PC-3 (cell line): ENCODE data around the gene SUSD6.

ENCODE experiments used
- CTCF ChIP-seq: fragments of 300-600 bp; sonication (generic); conservative IDR thresholded peaks from 2 replicates; pipeline ENCODE4 v1.5.1; 2017; ENCODE audit warnings: antibody characterized with exemption, low read depth, mild to moderate bottlenecking, low read length
- EZH2 ChIP-seq: fragments of 300-600 bp; sonication (generic); IDR thresholded peaks from one replicate; pipeline ENCODE4 v1.6.1; 2017; ENCODE audit warnings: antibody characterized with exemption, mild to moderate bottlenecking, low read length; ENCODE audit not compliant: unreplicated experiment

GRCh38 chr14:69712599-69713088 is 101.2 kb downstream of the SUSD6 start:
- no peak for TF ChIP-seq CTCF
- TF ChIP-seq EZH2, result no peak
